22Rv1 (cell line): ENCODE data around the gene LFNG.

Experiments
- ZFX ChIP-seq: fragments of 450-650 bp; IDR thresholded peaks from 2 replicates; pipeline ENCODE4 v1.6.1; 2017; ENCODE audit warnings: antibody characterized with exemption, borderline replicate concordance
- TF ChIP-seq, protein P1 (sequence below): fragments of 450-650 bp; IDR thresholded peaks from 2 replicates; pipeline ENCODE4 v1.5.1; 2017; ENCODE audit warnings: mild to moderate bottlenecking

DNA sequence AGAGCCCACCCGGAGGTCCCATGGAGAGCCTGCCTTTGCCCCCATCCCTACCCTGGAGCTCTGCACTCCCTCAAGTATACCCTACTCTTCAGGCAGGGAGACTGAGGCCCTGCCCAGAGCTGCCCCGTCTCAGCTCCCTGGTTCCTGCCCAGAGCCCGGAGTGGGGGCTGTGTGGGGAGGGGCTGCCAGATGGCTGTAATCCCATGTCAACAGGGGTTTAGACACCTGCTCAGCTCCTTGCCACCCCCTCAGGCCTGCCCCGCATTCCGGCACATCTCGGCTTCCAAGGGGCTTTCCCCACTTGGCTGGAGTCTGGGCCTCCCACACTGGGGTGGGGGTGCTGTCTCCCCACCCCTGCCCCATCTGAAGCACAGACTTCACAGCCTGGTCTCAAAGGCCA lies 20.9 kb upstream of the LFNG start:
- TF ChIP-seq, protein P1, sequence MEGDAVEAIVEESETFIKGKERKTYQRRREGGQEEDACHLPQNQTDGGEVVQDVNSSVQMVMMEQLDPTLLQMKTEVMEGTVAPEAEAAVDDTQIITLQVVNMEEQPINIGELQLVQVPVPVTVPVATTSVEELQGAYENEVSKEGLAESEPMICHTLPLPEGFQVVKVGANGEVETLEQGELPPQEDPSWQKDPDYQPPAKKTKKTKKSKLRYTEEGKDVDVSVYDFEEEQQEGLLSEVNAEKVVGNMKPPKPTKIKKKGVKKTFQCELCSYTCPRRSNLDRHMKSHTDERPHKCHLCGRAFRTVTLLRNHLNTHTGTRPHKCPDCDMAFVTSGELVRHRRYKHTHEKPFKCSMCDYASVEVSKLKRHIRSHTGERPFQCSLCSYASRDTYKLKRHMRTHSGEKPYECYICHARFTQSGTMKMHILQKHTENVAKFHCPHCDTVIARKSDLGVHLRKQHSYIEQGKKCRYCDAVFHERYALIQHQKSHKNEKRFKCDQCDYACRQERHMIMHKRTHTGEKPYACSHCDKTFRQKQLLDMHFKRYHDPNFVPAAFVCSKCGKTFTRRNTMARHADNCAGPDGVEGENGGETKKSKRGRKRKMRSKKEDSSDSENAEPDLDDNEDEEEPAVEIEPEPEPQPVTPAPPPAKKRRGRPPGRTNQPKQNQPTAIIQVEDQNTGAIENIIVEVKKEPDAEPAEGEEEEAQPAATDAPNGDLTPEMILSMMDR, result no peak
- TF ChIP-seq ZFX, result no peak
